HepG2 (cell line): ENCODE data around the gene PUM1. TPM values are rescaled to one million over a fixed set of nuclear protein-coding genes. Genes with fewer than 3 reads are reported as not detected.

ENCODE experiments used
- ASH2L ChIP-seq: fragments of 300-600, 200-600 bp; sonication (generic); IDR thresholded peaks from 2 replicates; pipeline ENCODE4 v1.7.0; 2017; ENCODE audit warnings: low read depth, mild to moderate bottlenecking, moderate library complexity, mixed read lengths, low read length; ENCODE audit not compliant: insufficient read length
- DR1 ChIP-seq: sonication (generic); formaldehyde crosslinking; IDR thresholded peaks from 2 replicates; pipeline ENCODE4 v1.8.0; 2021; ENCODE audit warnings: mild to moderate bottlenecking, missing genetic modification reagents, inconsistent platforms
- HNRNPK ChIP-seq: fragments of 200-400 bp; formaldehyde crosslinking; IDR thresholded peaks from 2 replicates; pipeline ENCODE4 v1.6.1; 2018; ENCODE audit warnings: low read length, low read depth, moderate library complexity, mild to moderate bottlenecking; ENCODE audit not compliant: poor library complexity, severe bottlenecking
- MAFK ChIP-seq, 2 experiments: IDR thresholded peaks in 1 of 2; conservative IDR thresholded peaks in 1 of 2; 2 replicates each; pipeline ENCODE4 v1.6.1; 2011; ENCODE audit warnings: improper control_type of control experiment in 2 of 2, low read length in 2 of 2
- NFATC3 ChIP-seq: sonication (generic); formaldehyde crosslinking; IDR thresholded peaks from 2 replicates; pipeline ENCODE4 v1.5.1; 2020; ENCODE audit warnings: mild to moderate bottlenecking, missing genetic modification reagents
- PCBP2 ChIP-seq: fragments of 200-400 bp; formaldehyde crosslinking; optimal IDR thresholded peaks from 2 replicates; pipeline ENCODE3; 2018; ENCODE audit warnings: low read length, low read depth; ENCODE audit not compliant: poor library complexity, severe bottlenecking
- TCF12 ChIP-seq, 2 experiments: fragments of 450-650 bp in 1 of 2; sonication (generic) in 1 of 2; formaldehyde crosslinking in 1 of 2; IDR thresholded peaks; 2 replicates each; pipeline versions ENCODE4 v1.6.1 to v1.8.0; 2017 to 2022; ENCODE audit warnings: antibody characterized with exemption in 1 of 2, mild to moderate bottlenecking in 1 of 2, missing genetic modification reagents in 1 of 2, moderate library complexity in 1 of 2
- ZNF263 ChIP-seq: sonication (generic); formaldehyde crosslinking; IDR thresholded peaks from 2 replicates; pipeline ENCODE4 v1.4.0; 2020; ENCODE audit warnings: missing genetic modification reagents
- ZNF331 ChIP-seq: sonication (generic); formaldehyde crosslinking; IDR thresholded peaks from 2 replicates; pipeline ENCODE4 v1.4.0; 2020; ENCODE audit warnings: missing genetic modification reagents
- ZNF441 ChIP-seq: sonication (generic); formaldehyde crosslinking; IDR thresholded peaks from 2 replicates; pipeline ENCODE4 v1.7.0; 2021; ENCODE audit warnings: missing genetic modification reagents, borderline replicate concordance
- ZNF878 ChIP-seq: sonication (generic); formaldehyde crosslinking; IDR thresholded peaks from 2 replicates; pipeline ENCODE4 v1.8.1; 2023; ENCODE audit warnings: mild to moderate bottlenecking, missing genetic modification reagents, moderate library complexity
- polyA plus RNA-seq, 8 experiments: library from polyadenylated mRNA; depleted of rRNA in 3 of 8; stranded (reverse) in 7 of 8; unstranded in 1 of 8; fragments of >200 nt; fragmentation: Illumina TruSeq in 4 of 8; extraction: Trizol in 4 of 8; gene quantifications; 2 replicates each; pipeline versions ENCODE4 v1.2.1 to v1.2.3, GENCODE V29; 2011 to 2016; ENCODE audit warnings: low read depth in 4 of 8, missing spikeins in 1 of 8, mixed read lengths in 1 of 8; ENCODE audit not compliant: insufficient read depth in 1 of 8
- total RNA-seq, 5 experiments: library from RNA; depleted of rRNA; stranded (reverse); fragments of >200 nt; fragmentation: Illumina TruSeq; extraction: Trizol; gene quantifications; 2 replicates each; pipeline ENCODE4 v1.2.3, GENCODE V29; 2016; ENCODE audit warnings: low read depth in 1 of 5
- TF ChIP-seq, protein P1 (sequence below): sonication (generic); formaldehyde crosslinking; IDR thresholded peaks from 2 replicates; pipeline ENCODE4 v1.4.0; 2020; ENCODE audit warnings: low read depth, mild to moderate bottlenecking, missing genetic modification reagents
- TF ChIP-seq, protein P2 (sequence below): sonication (generic); formaldehyde crosslinking; IDR thresholded peaks from 2 replicates; pipeline ENCODE4 v1.4.0; 2020; ENCODE audit warnings: missing genetic modification reagents
- TF ChIP-seq, protein P3 (sequence below): IDR thresholded peaks from 2 replicates; pipeline ENCODE4 v1.6.1; 2016; ENCODE audit warnings: missing genetic modification reagents, missing compliant biosample characterization
- TF ChIP-seq, protein P4 (sequence below): sonication (generic); formaldehyde crosslinking; IDR thresholded peaks from 2 replicates; pipeline ENCODE4 v1.8.0; 2022; ENCODE audit warnings: missing genetic modification reagents, mild to moderate bottlenecking, moderate library complexity, borderline replicate concordance
- TF ChIP-seq, protein P5 (sequence below): sonication (generic); formaldehyde crosslinking; IDR thresholded peaks from 2 replicates; pipeline ENCODE4 v1.4.0; 2020; ENCODE audit warnings: missing genetic modification reagents

Gene PUM1
- total and polyA plus RNA-seq, 2 of the 13 experiments (the other 11 are each of a cell fraction or from before 2014, with no cell fraction given): 64.7 to 91.0 TPM

DNA sequence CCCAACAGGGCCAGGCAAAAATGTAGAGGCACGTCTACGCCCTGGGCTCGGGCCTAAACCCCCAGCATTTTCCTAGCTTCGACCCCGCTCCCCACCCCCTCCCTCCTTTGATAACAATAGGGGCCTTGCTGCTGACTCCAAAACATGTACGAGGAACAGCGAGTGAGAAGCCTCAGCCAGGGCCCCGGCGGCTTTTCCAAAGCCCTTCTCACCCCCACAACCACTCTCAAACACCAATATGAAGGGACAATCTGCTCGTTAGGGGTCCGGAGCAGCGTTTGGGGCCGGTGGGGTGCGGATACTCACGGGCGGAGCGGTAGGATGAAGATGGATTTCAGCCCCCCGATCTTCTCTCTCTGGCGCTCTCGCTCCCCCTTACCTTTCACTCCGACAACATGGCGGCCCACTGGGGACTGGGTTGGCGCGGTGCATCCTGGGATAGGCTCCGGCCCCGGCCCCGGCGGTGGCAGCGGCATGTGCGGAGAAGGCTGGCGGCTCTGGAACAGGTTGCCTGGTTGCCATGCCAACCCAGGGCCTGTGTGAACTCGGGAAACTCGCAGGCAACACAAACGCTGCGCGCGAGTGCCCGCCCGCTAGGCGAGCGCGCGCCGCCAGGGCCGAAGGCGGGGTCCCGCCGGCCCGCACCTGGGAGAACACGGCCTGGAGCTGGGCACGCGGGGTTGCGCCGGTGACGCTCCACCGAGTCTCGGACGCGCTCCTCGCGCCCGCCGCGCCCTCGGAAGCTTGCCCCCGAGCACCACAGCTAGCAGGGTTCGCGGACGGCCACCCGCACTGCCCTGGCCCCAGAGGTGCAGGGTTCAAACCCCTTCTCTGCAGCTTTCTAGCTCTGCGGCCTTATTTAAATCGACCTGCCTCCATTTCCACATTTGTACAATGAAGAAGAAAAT, at the start of gene PUM1 (continued):
- TF ChIP-seq, protein P1, sequence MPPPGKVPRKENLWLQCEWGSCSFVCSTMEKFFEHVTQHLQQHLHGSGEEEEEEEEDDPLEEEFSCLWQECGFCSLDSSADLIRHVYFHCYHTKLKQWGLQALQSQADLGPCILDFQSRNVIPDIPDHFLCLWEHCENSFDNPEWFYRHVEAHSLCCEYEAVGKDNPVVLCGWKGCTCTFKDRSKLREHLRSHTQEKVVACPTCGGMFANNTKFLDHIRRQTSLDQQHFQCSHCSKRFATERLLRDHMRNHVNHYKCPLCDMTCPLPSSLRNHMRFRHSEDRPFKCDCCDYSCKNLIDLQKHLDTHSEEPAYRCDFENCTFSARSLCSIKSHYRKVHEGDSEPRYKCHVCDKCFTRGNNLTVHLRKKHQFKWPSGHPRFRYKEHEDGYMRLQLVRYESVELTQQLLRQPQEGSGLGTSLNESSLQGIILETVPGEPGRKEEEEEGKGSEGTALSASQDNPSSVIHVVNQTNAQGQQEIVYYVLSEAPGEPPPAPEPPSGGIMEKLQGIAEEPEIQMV: peak; percentile 71; the same call in 1 of the 2 replicates
- TF ChIP-seq ZNF441 (peak; percentile 28; the same call in 1 of the 2 replicates), PCBP2 (no peak), NFATC3 (CRISPR knock-in tag) (no peak), MAFK (conservative IDR thresholded peaks at IDR 0.05 in 1 of 2, IDR thresholded peaks at IDR 0.05 in 1 of 2; ENCODE audit: low read length in 2 of 2) (no peak), HNRNPK (peak; percentile 52), ASH2L (peak; percentile 95), ZNF263 (CRISPR knock-in tag) (peak; percentile 10; the same call in 1 of the 2 replicates), ZNF331 (CRISPR knock-in tag) (peak; percentile 54; the same call in 1 of the 2 replicates), DR1 (CRISPR knock-in tag) (peak; percentile 97), TCF12 (IDR thresholded peaks at IDR 0.05) (no peak), TCF12 (CRISPR knock-in tag; IDR thresholded peaks at IDR 0.05) (no peak; the same call in 1 of the 2 replicates), ZNF878 (CRISPR knock-in tag) (peak; percentile 67; the same call in 1 of the 2 replicates)
- TF ChIP-seq, protein P2, sequence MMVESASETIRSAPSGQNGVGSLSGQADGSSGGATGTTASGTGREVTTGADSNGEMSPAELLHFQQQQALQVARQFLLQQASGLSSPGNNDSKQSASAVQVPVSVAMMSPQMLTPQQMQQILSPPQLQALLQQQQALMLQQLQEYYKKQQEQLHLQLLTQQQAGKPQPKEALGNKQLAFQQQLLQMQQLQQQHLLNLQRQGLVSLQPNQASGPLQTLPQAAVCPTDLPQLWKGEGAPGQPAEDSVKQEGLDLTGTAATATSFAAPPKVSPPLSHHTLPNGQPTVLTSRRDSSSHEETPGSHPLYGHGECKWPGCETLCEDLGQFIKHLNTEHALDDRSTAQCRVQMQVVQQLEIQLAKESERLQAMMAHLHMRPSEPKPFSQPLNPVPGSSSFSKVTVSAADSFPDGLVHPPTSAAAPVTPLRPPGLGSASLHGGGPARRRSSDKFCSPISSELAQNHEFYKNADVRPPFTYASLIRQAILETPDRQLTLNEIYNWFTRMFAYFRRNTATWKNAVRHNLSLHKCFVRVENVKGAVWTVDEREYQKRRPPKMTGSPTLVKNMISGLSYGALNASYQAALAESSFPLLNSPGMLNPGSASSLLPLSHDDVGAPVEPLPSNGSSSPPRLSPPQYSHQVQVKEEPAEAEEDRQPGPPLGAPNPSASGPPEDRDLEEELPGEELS: 0 out of 2 replicates have a peak, but pooled peaks have one; percentile 27
- TF ChIP-seq, protein P3, sequence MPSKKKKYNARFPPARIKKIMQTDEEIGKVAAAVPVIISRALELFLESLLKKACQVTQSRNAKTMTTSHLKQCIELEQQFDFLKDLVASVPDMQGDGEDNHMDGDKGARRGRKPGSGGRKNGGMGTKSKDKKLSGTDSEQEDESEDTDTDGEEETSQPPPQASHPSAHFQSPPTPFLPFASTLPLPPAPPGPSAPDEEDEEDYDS (CRISPR knock-in tag): peak; percentile 79; the same call in 1 of the 2 replicates
- TF ChIP-seq, protein P4, sequence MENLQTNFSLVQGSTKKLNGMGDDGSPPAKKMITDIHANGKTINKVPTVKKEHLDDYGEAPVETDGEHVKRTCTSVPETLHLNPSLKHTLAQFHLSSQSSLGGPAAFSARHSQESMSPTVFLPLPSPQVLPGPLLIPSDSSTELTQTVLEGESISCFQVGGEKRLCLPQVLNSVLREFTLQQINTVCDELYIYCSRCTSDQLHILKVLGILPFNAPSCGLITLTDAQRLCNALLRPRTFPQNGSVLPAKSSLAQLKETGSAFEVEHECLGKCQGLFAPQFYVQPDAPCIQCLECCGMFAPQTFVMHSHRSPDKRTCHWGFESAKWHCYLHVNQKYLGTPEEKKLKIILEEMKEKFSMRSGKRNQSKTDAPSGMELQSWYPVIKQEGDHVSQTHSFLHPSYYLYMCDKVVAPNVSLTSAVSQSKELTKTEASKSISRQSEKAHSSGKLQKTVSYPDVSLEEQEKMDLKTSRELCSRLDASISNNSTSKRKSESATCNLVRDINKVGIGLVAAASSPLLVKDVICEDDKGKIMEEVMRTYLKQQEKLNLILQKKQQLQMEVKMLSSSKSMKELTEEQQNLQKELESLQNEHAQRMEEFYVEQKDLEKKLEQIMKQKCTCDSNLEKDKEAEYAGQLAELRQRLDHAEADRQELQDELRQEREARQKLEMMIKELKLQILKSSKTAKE: peak; percentile 41; the same call in 1 of the 2 replicates
- TF ChIP-seq, protein P5, sequence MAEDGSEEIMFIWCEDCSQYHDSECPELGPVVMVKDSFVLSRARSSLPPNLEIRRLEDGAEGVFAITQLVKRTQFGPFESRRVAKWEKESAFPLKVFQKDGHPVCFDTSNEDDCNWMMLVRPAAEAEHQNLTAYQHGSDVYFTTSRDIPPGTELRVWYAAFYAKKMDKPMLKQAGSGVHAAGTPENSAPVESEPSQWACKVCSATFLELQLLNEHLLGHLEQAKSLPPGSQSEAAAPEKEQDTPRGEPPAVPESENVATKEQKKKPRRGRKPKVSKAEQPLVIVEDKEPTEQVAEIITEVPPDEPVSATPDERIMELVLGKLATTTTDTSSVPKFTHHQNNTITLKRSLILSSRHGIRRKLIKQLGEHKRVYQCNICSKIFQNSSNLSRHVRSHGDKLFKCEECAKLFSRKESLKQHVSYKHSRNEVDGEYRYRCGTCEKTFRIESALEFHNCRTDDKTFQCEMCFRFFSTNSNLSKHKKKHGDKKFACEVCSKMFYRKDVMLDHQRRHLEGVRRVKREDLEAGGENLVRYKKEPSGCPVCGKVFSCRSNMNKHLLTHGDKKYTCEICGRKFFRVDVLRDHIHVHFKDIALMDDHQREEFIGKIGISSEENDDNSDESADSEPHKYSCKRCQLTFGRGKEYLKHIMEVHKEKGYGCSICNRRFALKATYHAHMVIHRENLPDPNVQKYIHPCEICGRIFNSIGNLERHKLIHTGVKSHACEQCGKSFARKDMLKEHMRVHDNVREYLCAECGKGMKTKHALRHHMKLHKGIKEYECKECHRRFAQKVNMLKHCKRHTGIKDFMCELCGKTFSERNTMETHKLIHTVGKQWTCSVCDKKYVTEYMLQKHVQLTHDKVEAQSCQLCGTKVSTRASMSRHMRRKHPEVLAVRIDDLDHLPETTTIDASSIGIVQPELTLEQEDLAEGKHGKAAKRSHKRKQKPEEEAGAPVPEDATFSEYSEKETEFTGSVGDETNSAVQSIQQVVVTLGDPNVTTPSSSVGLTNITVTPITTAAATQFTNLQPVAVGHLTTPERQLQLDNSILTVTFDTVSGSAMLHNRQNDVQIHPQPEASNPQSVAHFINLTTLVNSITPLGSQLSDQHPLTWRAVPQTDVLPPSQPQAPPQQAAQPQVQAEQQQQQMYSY (CRISPR knock-in tag): no peak
